ENCODE data around the gene FXYD4.

The FXYD4 gene

DNA sequence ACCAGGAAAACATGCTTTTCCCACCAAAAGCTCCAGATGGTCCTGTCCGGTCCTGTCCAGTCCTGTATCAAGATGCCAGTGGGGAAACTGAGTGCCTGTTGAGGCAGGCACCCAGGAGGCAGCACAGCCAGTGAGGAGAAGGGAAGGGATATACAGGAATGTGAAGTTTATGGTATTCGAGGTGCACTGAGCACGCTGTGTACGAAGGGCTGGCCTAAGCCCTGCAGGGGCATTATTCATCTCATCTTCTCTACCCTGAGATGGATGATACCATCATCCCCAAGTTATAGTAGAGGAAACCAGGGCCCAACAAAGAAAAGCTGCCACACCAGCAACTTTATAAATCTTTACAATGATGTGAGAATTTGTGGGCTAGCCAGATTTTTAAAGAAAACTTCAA lies 23.4 kb upstream of the FXYD4 start:
- no peak for DNase-seq

- peak; percentile 26 for DNase-seq
Observed at GRCh38 chr10:43348511-43349312, 22.7 kb upstream of the FXYD4 start.

GRCh38 chr10:43350156-43350555 lies 21.3 kb upstream of the FXYD4 start:
- DNase-seq = no peak

- no peak for DNase-seq
Observed at GRCh38 chr10:43350686-43351085, 20.8 kb upstream of the FXYD4 start.

DNA sequence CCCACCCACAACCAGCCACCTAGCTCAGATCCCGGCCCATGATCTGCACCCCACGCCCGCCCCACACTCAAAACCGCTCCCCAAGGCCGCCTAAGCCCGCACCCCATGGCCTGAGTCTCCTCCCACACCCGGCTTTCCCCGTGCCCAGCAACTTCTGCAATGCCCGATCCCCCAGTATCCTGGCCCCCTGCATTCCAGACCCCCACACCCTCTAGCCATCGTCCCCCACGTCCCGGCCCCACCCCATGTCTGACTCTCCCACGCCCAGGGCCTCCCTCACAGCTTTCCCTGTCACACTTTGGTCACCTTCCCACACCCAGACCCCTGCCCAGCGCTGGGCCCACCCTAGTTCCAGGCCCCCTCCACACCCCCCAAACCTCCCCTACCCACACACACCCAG lies 20.1 kb upstream of the FXYD4 start:
- DNase-seq = no peak

DNA sequence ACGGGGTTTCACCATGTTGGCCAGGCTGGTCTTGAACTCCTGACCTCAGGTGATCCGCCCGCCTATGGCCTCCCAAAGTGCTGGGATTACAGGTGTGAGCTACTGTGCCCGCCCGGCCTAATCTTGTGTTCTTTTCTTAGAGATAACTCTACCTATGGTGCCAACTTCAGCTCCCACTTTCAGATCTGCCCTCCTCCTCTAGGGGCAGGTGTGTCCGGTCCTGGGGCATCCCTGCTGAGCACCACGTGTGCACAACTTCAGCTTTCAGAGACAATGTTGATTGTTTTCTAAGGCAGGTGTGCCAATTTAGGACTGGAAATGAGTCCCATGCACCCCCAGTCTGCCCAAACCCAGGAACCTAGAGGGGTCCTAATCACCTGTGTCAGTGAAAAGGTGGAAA lies 18.5 kb upstream of the FXYD4 start:
- DNase-seq = no peak

- no peak for DNase-seq
Observed at GRCh38 chr10:43353495-43354329, 17.7 kb upstream of the FXYD4 start.

DNA sequence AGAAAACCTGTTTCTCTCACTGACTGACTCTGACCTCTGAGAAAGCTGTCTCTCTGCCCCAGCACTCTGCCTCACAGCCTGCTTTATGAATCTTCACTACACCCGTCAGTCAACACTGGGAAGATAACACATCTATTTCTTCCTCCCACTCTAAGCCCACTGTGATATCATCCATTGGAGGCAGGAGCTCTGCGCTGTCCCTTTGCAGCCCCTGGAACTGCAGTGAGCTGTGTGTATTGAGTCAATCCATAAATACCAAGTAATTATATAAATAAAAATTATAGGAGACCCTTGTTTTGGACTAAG lies 17.2 kb upstream of the FXYD4 start:
- no peak for DNase-seq

- no peak for DNase-seq
Observed at GRCh38 chr10:43354879-43355380, 16.5 kb upstream of the FXYD4 start.

GRCh38 chr10:43355749-43356371 lies 15.6 kb upstream of the FXYD4 start:
- no peak for DNase-seq

DNA sequence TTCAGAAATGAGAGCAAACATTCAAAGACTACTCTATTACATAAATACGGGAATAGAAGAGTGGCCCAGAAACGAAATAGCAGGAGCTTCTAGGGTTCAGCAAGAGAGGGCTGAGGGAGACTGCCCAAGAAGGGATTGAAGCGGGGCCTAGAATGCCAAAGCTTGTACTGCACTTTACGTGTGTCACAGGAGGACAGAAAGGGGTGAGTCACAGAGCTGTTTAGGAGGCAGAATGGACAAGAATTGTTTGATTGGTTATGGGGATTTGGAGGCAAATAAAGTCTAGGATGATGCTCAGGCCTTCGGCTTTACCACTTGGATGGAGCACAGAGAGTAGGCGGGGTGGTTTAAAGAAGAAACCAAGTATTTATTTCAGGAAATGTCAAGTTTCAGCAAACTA lies 11.3 kb upstream of the FXYD4 start:
- DNase-seq = no peak

DNA sequence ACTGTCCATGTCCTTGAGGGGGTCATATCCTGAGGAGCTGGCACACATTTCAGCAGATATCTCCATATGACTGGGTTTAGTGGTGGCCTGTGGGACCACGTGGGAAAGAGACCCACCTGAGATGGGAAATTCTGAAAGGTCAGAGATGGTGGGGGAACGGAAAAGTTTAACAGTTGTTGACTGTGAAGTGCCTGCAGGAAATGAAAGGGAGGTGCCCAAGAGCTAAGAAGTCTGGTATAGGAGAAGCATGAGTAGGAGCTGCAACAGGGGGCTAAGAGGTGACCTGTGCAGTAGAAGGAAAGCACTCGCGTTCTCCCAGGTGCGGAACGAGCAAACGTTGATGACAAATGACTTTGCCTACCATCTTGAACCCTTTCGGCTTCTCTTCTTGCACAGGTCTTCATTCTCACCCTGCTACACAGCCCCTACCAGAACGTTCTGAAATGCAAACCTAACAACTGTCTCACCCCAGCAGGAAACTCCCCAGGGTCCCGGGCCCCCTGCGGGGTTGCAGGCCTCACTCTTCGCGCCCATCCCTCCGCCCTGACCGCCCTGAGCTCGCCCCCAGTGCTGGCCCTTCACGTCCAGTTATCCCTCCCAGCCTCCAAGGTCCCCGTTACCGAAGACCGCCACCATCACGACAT lies 9.8 kb upstream of the FXYD4 start:
- no peak for DNase-seq

- DNase-seq = peak; percentile 12
Observed at GRCh38 chr10:43362191-43362839, 9.1 kb upstream of the FXYD4 start.

- DNase-seq = no peak
Observed at GRCh38 chr10:43365001-43365400, 6.4 kb upstream of the FXYD4 start.

- DNase-seq = no peak
Observed at GRCh38 chr10:43369921-43370320, 1.5 kb upstream of the FXYD4 start.

DNA sequence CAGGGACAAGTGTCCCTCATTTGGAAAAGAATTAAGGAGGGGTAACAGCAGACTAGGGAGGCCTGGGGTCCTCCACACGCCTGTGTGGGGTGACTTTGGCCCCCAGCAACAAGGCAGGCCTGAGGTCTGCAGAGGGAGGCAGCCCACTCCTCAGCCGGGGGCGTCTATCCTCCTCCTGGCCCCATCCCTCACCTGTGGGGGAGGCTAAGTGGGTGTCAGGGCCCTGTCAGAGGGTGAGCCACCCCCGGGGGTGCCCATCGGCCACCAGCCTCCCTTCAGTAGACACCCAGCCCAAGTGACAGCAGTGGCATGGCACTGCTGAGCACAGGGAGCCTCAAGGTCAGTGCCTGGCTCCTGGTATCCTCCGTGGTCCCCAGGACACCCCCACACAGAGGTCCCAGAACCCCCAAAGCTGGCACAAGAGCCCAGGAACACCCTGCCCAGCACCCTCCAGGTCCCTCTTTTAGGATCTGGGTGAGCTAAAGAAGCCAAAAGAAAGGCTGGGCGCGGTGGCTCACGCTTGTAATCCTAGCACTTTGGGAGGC lies 693 bp upstream of the FXYD4 start:
- no peak for DNase-seq

DNA sequence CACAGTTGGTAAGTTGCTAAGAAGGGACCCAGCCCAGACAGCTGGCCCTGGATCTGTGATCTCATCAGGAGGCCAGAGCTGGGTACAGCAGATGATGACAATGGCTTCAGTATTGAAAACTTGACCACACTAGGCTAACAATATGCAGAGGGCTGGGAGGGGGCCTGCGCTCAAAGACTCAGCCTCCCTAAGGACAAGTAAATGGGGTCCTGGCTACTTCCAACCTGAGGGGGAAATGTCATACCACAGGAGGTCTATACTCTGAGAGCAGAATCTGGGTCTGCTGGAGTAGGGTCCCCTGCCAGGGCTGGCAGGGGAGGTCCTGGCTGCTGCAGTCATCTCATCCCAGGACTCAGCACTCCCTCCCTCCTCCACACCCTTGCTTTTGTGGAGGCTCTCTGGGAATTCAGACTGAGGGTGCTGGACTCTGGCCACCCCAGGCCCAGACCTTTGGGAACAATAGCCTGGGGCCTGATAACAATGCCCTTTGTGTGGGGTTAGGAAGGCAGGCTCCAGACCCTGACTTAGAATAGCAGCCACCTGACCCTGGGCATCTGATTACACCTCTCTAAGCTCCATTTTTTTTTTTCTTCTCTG lies 1.4 kb downstream of the FXYD4 start:
- DNase-seq = no peak

GRCh38 chr10:43373461-43373860 lies 2.0 kb downstream of the FXYD4 start:
- no peak for DNase-seq

DNA sequence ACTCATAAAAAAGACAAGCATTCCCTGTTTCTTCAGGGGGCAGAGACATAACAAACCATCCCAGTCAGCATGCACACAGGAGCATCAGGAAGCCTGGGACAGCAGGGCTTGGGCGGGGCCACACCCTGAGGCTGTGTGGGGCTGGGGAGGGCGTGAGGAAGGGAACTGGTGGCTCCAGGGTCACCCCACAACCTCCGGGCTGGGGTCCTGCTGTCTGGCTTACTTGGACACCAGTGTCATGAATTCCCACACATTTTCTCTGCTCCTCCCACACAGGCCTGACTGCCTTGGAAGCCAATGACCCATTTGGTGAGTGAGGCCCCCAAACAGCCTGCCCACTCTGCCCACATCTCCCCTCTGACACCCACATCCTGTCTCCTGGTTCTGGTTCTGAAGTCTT lies 2.8 kb downstream of the FXYD4 start:
- no peak for DNase-seq

DNA sequence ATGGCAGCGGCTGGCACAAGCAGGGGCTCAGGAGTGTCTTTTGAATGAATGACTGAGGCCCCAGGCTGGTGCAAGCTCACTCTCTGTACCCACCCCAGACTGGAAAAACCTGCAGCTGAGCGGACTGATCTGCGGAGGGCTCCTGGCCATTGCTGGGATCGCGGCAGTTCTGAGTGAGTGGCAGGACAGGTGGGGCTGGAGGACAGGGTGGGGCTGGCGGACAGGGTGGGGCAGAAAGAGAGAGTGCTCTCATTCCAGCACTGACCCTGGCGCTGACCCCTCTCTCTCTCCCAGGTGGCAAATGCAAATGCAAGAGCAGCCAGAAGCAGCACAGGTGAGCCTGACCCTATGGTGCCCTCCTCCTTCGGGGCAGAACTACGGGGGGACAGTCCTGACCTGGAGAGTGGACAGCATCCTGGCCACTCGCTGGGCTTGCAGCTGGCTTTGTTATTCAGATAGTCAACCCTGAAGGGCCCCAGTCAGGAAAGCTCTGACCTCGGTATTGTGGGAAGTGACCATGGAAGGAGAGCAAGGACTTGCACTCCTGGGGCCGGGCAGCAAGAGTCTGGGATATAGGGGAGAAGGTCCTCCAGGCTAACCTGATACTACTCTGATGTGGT lies 4.1 kb downstream of the FXYD4 start:
- no peak for DNase-seq

GRCh38 chr10:43376046-43376635 lies 4.7 kb downstream of the FXYD4 start:
- DNase-seq = no peak
